ENCODE results near the gene SSBP3.

Gene SSBP3

GRCh38 chr1:54177726-54178125 lies 228.5 kb downstream of the SSBP3 start:
- TF ChIP-seq SIN3A (IDR thresholded peaks at IDR 0.05; ENCODE audit: borderline replicate concordance, insufficient read depth, low read length): no peak
- no peak for TF ChIP-seq FOXP2 (optimal IDR thresholded peaks at IDR 0.05; ENCODE audit: borderline replicate concordance, extremely low read depth, extremely low read length, insufficient read depth)
- TF ChIP-seq POLR2AphosphoS5 (IDR thresholded peaks at IDR 0.05; ENCODE audit: low read depth, low read length): no peak
- TF ChIP-seq TAF1 (IDR thresholded peaks at IDR 0.05; ENCODE audit: borderline replicate concordance, insufficient read depth, low read length): no peak
- TF ChIP-seq REST (IDR thresholded peaks at IDR 0.05; ENCODE audit: insufficient read depth in 1 of 2, low read depth in 2 of 2, low read length in 2 of 2): no peak

GRCh38 chr1:54176621-54177327 lies 229.4 kb downstream of the SSBP3 start:
- no peak for TF ChIP-seq REST (IDR thresholded peaks at IDR 0.05; ENCODE audit: insufficient read depth in 1 of 2, low read depth in 2 of 2, low read length in 2 of 2)
- no peak for TF ChIP-seq TAF1 (IDR thresholded peaks at IDR 0.05; ENCODE audit: borderline replicate concordance, insufficient read depth, low read length)
- TF ChIP-seq SIN3A (IDR thresholded peaks at IDR 0.05; ENCODE audit: borderline replicate concordance, insufficient read depth, low read length): no peak
- no peak for TF ChIP-seq POLR2AphosphoS5 (IDR thresholded peaks at IDR 0.05; ENCODE audit: low read depth, low read length)
- no peak for TF ChIP-seq FOXP2 (optimal IDR thresholded peaks at IDR 0.05; ENCODE audit: borderline replicate concordance, extremely low read depth, extremely low read length, insufficient read depth)

Measured in PFSK-1 (cell line).